Loucy (cell line): Measurements from ENCODE around the gene HSF2BP.

Experiments
- H2AFZ ChIP-seq: fragments of 200-600 bp; sonication (generic); 2 replicates; pipeline ENCODE4 v1.6.0; 2016; ENCODE audit warnings: antibody characterized with exemption, mild to moderate bottlenecking, low read length, moderate library complexity
- H3F3A ChIP-seq: fragments of 200-600 bp; 2 replicates; pipeline ENCODE4 v1.6.0; 2016; ENCODE audit warnings: antibody characterized with exemption, low read depth, mild to moderate bottlenecking
- H3K27me3 ChIP-seq: fragments of 200-600 bp; sonication (generic); 2 replicates; pipeline ENCODE4 v1.6.1; 2014; ENCODE audit warnings: low read length, mild to moderate bottlenecking; ENCODE audit not compliant: insufficient read depth, poor library complexity, severe bottlenecking
- H3K36me3 ChIP-seq: fragments of 200-600 bp; sonication (generic); 2 replicates; pipeline ENCODE4 v1.6.1; 2016; ENCODE audit warnings: low read length; ENCODE audit not compliant: insufficient read depth
- H3K4me1 ChIP-seq: fragments of 200-600 bp; sonication (generic); 2 replicates; pipeline ENCODE4 v1.5.1; 2014; ENCODE audit warnings: low read length, mild to moderate bottlenecking; ENCODE audit not compliant: insufficient read depth, poor library complexity, severe bottlenecking
- H3K4me2 ChIP-seq: fragments of 200-600 bp; sonication (generic); 2 replicates; pipeline ENCODE4 v1.6.0; 2014; ENCODE audit warnings: antibody characterized with exemption, low read length, low read depth, mild to moderate bottlenecking; ENCODE audit not compliant: poor library complexity, severe bottlenecking
- H3K4me3 ChIP-seq: fragments of 200-600 bp; sonication (generic); 2 replicates; pipeline ENCODE4 v1.5.1; 2014; ENCODE audit warnings: low read length, mild to moderate bottlenecking, mixed read lengths; ENCODE audit not compliant: poor library complexity, severe bottlenecking
- H3K79me2 ChIP-seq: fragments of 200-600 bp; sonication (generic); 2 replicates; pipeline ENCODE4 v1.6.1; 2014; ENCODE audit warnings: low read length; ENCODE audit not compliant: insufficient read depth
- H3K9ac ChIP-seq: fragments of 200-600 bp; sonication (generic); 2 replicates; pipeline ENCODE4 v1.6.0; 2014; ENCODE audit warnings: mild to moderate bottlenecking, low read depth, low read length, moderate library complexity; ENCODE audit not compliant: poor library complexity, severe bottlenecking
- H3K9me2 ChIP-seq: fragments of 200-600 bp; sonication (generic); replicated peaks from 2 replicates; pipeline ENCODE4 v1.6.1; 2016; ENCODE audit warnings: low read depth, low read length, mixed read lengths
- H3K9me3 ChIP-seq: fragments of 200-600 bp; sonication (generic); 2 replicates; pipeline ENCODE4 v1.6.1; 2014; ENCODE audit warnings: mild to moderate bottlenecking, antibody characterized with exemption, low read length, low read depth; ENCODE audit not compliant: insufficient read depth
- H4K20me1 ChIP-seq: fragments of 200-600 bp; sonication (generic); 2 replicates; pipeline ENCODE4 v1.6.0; 2014; ENCODE audit warnings: antibody characterized with exemption, low read length, mild to moderate bottlenecking; ENCODE audit not compliant: insufficient read depth, poor library complexity, severe bottlenecking
- EZH2phosphoT487 ChIP-seq: fragments of 200-600 bp; IDR thresholded peaks from 2 replicates; pipeline ENCODE4 v1.6.1; 2018; ENCODE audit warnings: antibody characterized with exemption, mild to moderate bottlenecking, moderate library complexity, borderline replicate concordance
- TF ChIP-seq, protein P1 (sequence below): fragments of 200-600 bp; sonication (generic); conservative IDR thresholded peaks from 2 replicates; pipeline ENCODE4 v1.5.1; 2014; ENCODE audit warnings: mild to moderate bottlenecking, antibody characterized with exemption, low read length

Gene HSF2BP

DNA sequence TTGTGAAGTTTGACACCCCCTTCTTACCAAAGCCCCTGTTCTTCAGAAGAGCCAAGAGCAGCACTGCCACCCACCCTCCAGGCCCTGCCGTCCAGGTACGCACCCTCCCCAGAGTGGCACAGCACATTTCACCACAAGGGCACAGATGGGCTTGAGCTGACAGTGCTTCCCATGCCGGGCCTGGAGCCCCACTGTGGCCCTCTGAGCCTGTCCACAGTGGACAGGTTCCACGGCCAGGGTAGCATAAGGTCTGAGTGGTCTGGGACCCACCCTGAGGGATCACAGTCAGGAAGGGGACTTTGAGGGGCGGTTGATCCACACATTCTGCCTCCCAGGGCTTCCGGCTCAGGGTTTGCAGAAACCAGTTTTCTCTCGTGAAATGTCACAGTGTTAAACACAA, 31.1 kb upstream of the HSF2BP start:
- H3K9me3 ChIP-seq: no peaks in the 10 kb centered on the region
- no peak overlapping the region for H3K4me2 ChIP-seq
- H3K79me2 ChIP-seq: no peaks in the 10 kb centered on the region
- H3K9ac ChIP-seq: no peak overlapping the region
- TF ChIP-seq, protein P1, sequence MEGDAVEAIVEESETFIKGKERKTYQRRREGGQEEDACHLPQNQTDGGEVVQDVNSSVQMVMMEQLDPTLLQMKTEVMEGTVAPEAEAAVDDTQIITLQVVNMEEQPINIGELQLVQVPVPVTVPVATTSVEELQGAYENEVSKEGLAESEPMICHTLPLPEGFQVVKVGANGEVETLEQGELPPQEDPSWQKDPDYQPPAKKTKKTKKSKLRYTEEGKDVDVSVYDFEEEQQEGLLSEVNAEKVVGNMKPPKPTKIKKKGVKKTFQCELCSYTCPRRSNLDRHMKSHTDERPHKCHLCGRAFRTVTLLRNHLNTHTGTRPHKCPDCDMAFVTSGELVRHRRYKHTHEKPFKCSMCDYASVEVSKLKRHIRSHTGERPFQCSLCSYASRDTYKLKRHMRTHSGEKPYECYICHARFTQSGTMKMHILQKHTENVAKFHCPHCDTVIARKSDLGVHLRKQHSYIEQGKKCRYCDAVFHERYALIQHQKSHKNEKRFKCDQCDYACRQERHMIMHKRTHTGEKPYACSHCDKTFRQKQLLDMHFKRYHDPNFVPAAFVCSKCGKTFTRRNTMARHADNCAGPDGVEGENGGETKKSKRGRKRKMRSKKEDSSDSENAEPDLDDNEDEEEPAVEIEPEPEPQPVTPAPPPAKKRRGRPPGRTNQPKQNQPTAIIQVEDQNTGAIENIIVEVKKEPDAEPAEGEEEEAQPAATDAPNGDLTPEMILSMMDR: no peak
- no peak for TF ChIP-seq EZH2phosphoT487
- H3K36me3 ChIP-seq: peaks cover 93% of the 10 kb centered on the region
- H3K9me2 ChIP-seq: no peaks in the 10 kb centered on the region
- H3K4me3 ChIP-seq: no peak overlapping the region
- no peak overlapping the region for H2AFZ ChIP-seq
- no peaks in the 10 kb centered on the region for H3K27me3 ChIP-seq
- H3K4me1 ChIP-seq: no peaks in the 10 kb centered on the region
- H3F3A ChIP-seq: no peaks in the 10 kb centered on the region
- no peaks in the 10 kb centered on the region for H4K20me1 ChIP-seq

DNA sequence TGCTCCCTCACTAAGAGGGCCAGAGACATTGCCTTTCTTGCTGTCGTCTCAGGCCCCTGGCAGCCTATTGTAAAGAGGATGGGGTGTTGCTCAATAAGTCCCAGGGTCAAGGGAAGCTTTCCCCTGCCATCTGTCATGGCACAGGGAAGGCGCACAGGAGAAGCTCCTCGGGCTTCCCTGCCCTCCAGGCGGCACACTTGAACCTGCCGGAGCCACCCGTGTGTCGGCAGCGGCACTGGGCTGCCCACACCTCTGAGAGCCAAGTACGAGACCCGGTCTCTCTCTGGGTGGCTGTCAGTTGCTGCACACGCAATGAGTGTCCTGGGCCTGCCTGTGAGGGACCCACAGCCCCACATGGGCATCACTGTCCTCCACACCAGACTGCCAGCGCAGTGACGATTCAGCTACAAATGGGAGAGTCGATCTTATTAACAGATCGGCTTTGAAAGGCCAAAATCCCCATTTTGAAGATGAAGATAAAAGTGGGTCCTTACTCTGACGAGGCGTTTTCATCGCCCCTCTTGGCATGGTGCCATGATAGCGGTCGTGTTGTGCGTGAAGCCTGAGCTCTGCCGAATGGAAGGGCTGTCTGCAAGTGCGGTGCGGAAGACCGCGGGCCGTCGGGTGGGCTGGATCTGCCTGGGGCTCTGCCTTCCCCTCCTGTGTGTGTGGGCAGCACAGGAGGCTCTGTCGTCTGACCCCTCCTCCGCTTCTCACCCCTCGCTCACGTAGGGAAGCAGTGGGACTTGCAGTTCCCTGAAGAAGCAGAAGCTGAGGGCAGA, 30.5 kb upstream of the HSF2BP start:
- Histone ChIP-seq H3F3A (no peaks in the 10 kb centered on the region), H2AFZ (no peak overlapping the region), H3K4me2 (no peak overlapping the region), H3K9me2 (no peaks in the 10 kb centered on the region), H3K4me3 (no peak overlapping the region), H3K27me3 (no peaks in the 10 kb centered on the region), H3K9me3 (no peaks in the 10 kb centered on the region), H3K9ac (no peak overlapping the region), H3K4me1 (no peaks in the 10 kb centered on the region), H4K20me1 (no peaks in the 10 kb centered on the region), H3K79me2 (no peaks in the 10 kb centered on the region), H3K36me3 (peaks cover 95% of the 10 kb centered on the region)
- TF ChIP-seq, protein P1: no peak
- no peak for TF ChIP-seq EZH2phosphoT487

DNA sequence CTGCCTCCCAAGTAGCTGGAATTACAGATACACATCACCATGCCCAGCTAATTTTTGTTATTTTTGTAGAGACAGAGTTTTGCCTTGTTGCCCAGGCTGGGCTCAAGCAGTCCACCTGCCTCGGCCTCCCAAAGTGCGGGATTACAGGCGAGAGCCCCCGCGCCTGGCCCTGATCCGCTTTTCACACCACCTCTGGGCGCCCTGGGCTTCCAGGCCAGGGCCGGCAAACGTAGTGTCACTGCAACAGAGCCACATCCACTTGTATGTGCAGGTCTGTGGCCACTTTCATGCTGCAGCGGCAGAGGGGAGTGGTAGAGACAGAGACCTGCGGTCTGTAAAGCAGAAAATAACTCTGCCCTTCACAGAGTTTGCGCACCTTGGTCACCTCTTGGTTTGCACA, 29.6 kb upstream of the HSF2BP start:
- no peaks in the 10 kb centered on the region for H4K20me1 ChIP-seq
- no peaks in the 10 kb centered on the region for H3F3A ChIP-seq
- H3K9me3 ChIP-seq: no peaks in the 10 kb centered on the region
- H3K9ac ChIP-seq: no peak overlapping the region
- H3K4me3 ChIP-seq: no peak overlapping the region
- H3K4me1 ChIP-seq: no peaks in the 10 kb centered on the region
- H3K27me3 ChIP-seq: no peaks in the 10 kb centered on the region
- TF ChIP-seq EZH2phosphoT487: no peak
- TF ChIP-seq, protein P1: no peak
- H3K4me2 ChIP-seq: no peak overlapping the region
- no peak overlapping the region for H2AFZ ChIP-seq
- H3K9me2 ChIP-seq: no peaks in the 10 kb centered on the region
- peaks cover 94% of the 10 kb centered on the region for H3K36me3 ChIP-seq
- no peaks in the 10 kb centered on the region for H3K79me2 ChIP-seq
